OCI-LY3 (cell line): Measurements from ENCODE around the gene ANKRD37.

ENCODE experiments used
- EZH2phosphoT487 ChIP-seq: fragments of 200-600 bp; shearing (Covaris generic); IDR thresholded peaks from 2 replicates; pipeline ENCODE4 v1.6.1; 2018; ENCODE audit warnings: antibody characterized with exemption, mixed run types, low read depth
- TF ChIP-seq, protein P1 (sequence below): fragments of 200-600, 300-600 bp; sonication (generic); IDR thresholded peaks from 2 replicates; pipeline ENCODE4 v1.5.1; 2014; ENCODE audit warnings: antibody characterized with exemption, low read length, low read depth

DNA sequence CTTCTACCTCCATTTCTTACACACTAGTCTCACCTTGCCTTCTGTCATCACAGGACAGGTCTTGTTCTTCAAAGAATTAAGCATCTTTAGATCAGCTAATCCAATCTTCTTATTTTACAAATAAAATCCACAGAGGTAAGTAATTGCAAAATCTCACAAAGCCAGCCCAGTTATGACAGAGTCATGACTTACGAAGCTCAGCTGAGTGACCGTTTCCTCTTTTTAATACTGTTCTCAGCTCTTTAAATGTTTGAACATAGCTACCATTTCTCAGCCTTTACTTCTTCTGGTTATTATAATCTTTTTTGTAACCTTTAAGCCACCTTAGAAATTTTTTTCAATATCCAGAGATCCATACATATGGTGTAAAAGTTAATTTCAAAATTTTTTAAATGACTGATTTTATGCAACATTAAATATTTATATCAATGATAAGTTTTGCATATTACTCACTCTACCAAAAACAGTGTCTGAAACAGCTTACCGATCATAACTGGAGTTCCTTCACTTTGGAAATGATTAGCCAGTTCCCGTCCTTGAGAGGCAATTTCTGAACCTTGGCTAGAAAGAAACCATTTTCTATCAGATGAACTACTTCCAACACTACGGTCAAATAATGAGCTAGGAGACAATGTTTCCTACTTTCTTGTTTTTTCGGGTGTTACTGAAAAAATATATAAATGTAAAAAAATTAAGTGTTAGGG, 8.8 kb downstream of the ANKRD37 start:
- TF ChIP-seq, protein P1, sequence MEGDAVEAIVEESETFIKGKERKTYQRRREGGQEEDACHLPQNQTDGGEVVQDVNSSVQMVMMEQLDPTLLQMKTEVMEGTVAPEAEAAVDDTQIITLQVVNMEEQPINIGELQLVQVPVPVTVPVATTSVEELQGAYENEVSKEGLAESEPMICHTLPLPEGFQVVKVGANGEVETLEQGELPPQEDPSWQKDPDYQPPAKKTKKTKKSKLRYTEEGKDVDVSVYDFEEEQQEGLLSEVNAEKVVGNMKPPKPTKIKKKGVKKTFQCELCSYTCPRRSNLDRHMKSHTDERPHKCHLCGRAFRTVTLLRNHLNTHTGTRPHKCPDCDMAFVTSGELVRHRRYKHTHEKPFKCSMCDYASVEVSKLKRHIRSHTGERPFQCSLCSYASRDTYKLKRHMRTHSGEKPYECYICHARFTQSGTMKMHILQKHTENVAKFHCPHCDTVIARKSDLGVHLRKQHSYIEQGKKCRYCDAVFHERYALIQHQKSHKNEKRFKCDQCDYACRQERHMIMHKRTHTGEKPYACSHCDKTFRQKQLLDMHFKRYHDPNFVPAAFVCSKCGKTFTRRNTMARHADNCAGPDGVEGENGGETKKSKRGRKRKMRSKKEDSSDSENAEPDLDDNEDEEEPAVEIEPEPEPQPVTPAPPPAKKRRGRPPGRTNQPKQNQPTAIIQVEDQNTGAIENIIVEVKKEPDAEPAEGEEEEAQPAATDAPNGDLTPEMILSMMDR = no peak
- no peak for TF ChIP-seq EZH2phosphoT487
